IMR-90 (cell line): ENCODE data around the gene PDK1. TPM values are rescaled to one million over a fixed set of nuclear protein-coding genes. Genes with fewer than 3 reads are reported as not detected.

Source experiments
- ATAC-seq: fragments of 200-7000 bp; cut with Tn5 transposase; 2 replicates; pipeline ENCODE4 v1.9.1; 2020; ENCODE audit warnings: low read depth, mild to moderate bottlenecking, moderate library complexity
- BruUV-seq: library from RNA; stranded (reverse); fragments of 400-500 nt; replicated peaks from 2 replicates; lab custom pipeline; 2021; lab: Mats Ljungman, UMichigan
- CTCF ChIA-PET: fragments of 300-600 bp; formaldehyde crosslinking; extraction: SDS; loops from one replicate; lab custom pipeline; 2021; ENCODE audit warnings: antibody characterized with exemption; lab: Yijun Ruan, JAX
- POLR2A ChIA-PET: fragments of 300-600 bp; sonication (Branson Sonifier 250); formaldehyde crosslinking; loops from one replicate; lab custom pipeline; 2022; ENCODE audit warnings: antibody characterized with exemption; ENCODE audit not compliant: unreplicated experiment; lab: Charles Lee
- DNase-seq: peaks from one replicate; pipeline ENCODE4 v3.0.0; 2013
- H2AFZ ChIP-seq: replicated peaks from 2 replicates; pipeline ENCODE3; 2013; ENCODE audit warnings: low read length, mild to moderate bottlenecking; ENCODE audit not compliant: poor library complexity
- H2AK5ac ChIP-seq: 2 replicates; pipeline ENCODE4 v1.6.1; 2013; ENCODE audit warnings: low read depth, low read length, inconsistent platforms
- H2AK9ac ChIP-seq: replicated peaks from 2 replicates; pipeline ENCODE3; 2013; ENCODE audit warnings: mild to moderate bottlenecking, low read depth, low read length, moderate library complexity; ENCODE audit not compliant: poor library complexity
- H2BK120ac ChIP-seq: 2 replicates; pipeline ENCODE4 v1.6.1; 2013; ENCODE audit warnings: low read depth, low read length, inconsistent platforms
- H2BK15ac ChIP-seq: 3 replicates; pipeline ENCODE4 v1.6.1; 2013; ENCODE audit warnings: low read depth, low read length, inconsistent platforms
- H2BK20ac ChIP-seq: 2 replicates; pipeline ENCODE4 v1.6.1; 2013; ENCODE audit warnings: low read depth, mild to moderate bottlenecking, inconsistent platforms, low read length, moderate library complexity
- H2BK5ac ChIP-seq: 2 replicates; pipeline ENCODE4 v1.6.1; 2013; ENCODE audit warnings: mild to moderate bottlenecking, low read depth, low read length, inconsistent platforms; ENCODE audit not compliant: poor library complexity, severe bottlenecking
- H3K14ac ChIP-seq: replicated peaks from 2 replicates; pipeline ENCODE4 v1.6.1; 2013; ENCODE audit warnings: low read depth, low read length, inconsistent platforms
- H3K18ac ChIP-seq: 2 replicates; pipeline ENCODE4 v1.6.1; 2013; ENCODE audit warnings: low read depth, low read length, control low read depth
- H3K23ac ChIP-seq: 2 replicates; pipeline ENCODE4 v1.6.1; 2013; ENCODE audit warnings: low read depth, low read length, inconsistent platforms
- H3K27ac ChIP-seq: 2 replicates; pipeline ENCODE4 v1.5.1; 2013; ENCODE audit warnings: mild to moderate bottlenecking, control low read depth, low read length; ENCODE audit not compliant: insufficient read depth
- H3K27me3 ChIP-seq: 2 replicates; pipeline ENCODE4 v1.6.1; 2013; ENCODE audit warnings: low read length; ENCODE audit not compliant: control insufficient read depth, insufficient read depth
- H3K36me3 ChIP-seq: 2 replicates; pipeline ENCODE4 v1.6.1; 2013; ENCODE audit warnings: low read length, mixed read lengths; ENCODE audit not compliant: control insufficient read depth, insufficient read depth
- H3K4ac ChIP-seq: 2 replicates; pipeline ENCODE4 v1.6.1; 2013; ENCODE audit warnings: low read depth, low read length, inconsistent platforms
- H3K4me1 ChIP-seq: 2 replicates; pipeline ENCODE4 v1.6.1; 2013; ENCODE audit warnings: low read length, mixed read lengths; ENCODE audit not compliant: control insufficient read depth, insufficient read depth
- H3K4me2 ChIP-seq: 2 replicates; pipeline ENCODE4 v1.6.1; 2013; ENCODE audit warnings: low read depth, mild to moderate bottlenecking, control low read depth, low read length, moderate library complexity
- H3K4me3 ChIP-seq: 2 replicates; pipeline ENCODE4 v1.5.1; 2013; ENCODE audit warnings: low read depth, mild to moderate bottlenecking, control low read depth, low read length, moderate library complexity; ENCODE audit not compliant: insufficient read depth
- H3K56ac ChIP-seq: 2 replicates; pipeline ENCODE4 v1.6.1; 2013; ENCODE audit warnings: low read length, inconsistent platforms; ENCODE audit not compliant: insufficient read depth; ENCODE audit errors: extremely low read depth
- H3K79me1 ChIP-seq, 2 experiments: 2 replicates each; pipeline ENCODE4 v1.6.1; 2013; ENCODE audit warnings: low read length in 2 of 2, inconsistent platforms in 1 of 2, low read depth in 1 of 2
- H3K9ac ChIP-seq: 2 replicates; pipeline ENCODE4 v1.6.1; 2013; ENCODE audit warnings: low read depth, low read length, control low read depth
- H3K9me1 ChIP-seq: 2 replicates; pipeline ENCODE4 v1.6.1; 2013; ENCODE audit warnings: low read length, inconsistent platforms; ENCODE audit not compliant: insufficient read depth
- H3K9me3 ChIP-seq: 2 replicates; pipeline ENCODE4 v1.6.1; 2013; ENCODE audit warnings: low read length; ENCODE audit not compliant: control insufficient read depth, insufficient read depth
- H4K20me1 ChIP-seq: 2 replicates; pipeline ENCODE4 v1.6.1; 2013; ENCODE audit warnings: low read length, inconsistent platforms; ENCODE audit not compliant: insufficient read depth
- H4K5ac ChIP-seq: 2 replicates; pipeline ENCODE4 v1.6.1; 2013; ENCODE audit warnings: mild to moderate bottlenecking, low read depth, low read length, control low read depth
- H4K8ac ChIP-seq, 2 experiments: 2 replicates each; pipeline ENCODE4 v1.6.1; 2013; ENCODE audit warnings: low read depth in 2 of 2, low read length in 2 of 2, control low read depth in 1 of 2, inconsistent platforms in 1 of 2
- H4K91ac ChIP-seq: 2 replicates; pipeline ENCODE4 v1.6.1; 2013; ENCODE audit warnings: low read depth, low read length, inconsistent platforms; ENCODE audit not compliant: insufficient read depth
- BHLHE40 ChIP-seq: fragments of 150-350 bp; IDR thresholded peaks from 2 replicates; pipeline ENCODE4 v1.6.1; 2016; ENCODE audit warnings: mild to moderate bottlenecking, low read depth, low read length
- CEBPB ChIP-seq: IDR thresholded peaks from 2 replicates; pipeline ENCODE4 v1.6.1; 2012; ENCODE audit warnings: low read depth, low read length, improper control_type of control experiment
- CHD1 ChIP-seq: IDR thresholded peaks from 2 replicates; pipeline ENCODE4 v1.6.1; 2012; ENCODE audit warnings: low read depth, low read length, improper control_type of control experiment
- FOS ChIP-seq: fragments of 150-350 bp; IDR thresholded peaks from 2 replicates; pipeline ENCODE4 v1.6.1; 2016; ENCODE audit warnings: low read depth, low read length
- MAFK ChIP-seq: IDR thresholded peaks from 2 replicates; pipeline ENCODE4 v1.6.1; 2012; ENCODE audit warnings: low read depth, low read length, improper control_type of control experiment
- MAZ ChIP-seq: IDR thresholded peaks from 2 replicates; pipeline ENCODE4 v1.6.1; 2012; ENCODE audit warnings: low read depth, mild to moderate bottlenecking, low read length, improper control_type of control experiment, moderate library complexity, borderline replicate concordance
- MXI1 ChIP-seq: IDR thresholded peaks from 2 replicates; pipeline ENCODE4 v1.6.1; 2012; ENCODE audit warnings: low read depth, mild to moderate bottlenecking, low read length, moderate library complexity, borderline replicate concordance
- NFE2L2 ChIP-seq: fragments of 150-350 bp; IDR thresholded peaks from 2 replicates; pipeline ENCODE4 v1.6.1; 2016; ENCODE audit warnings: low read depth, mild to moderate bottlenecking, low read length
- POLR2A ChIP-seq: IDR thresholded peaks from 2 replicates; pipeline ENCODE4 v1.6.1; 2012; ENCODE audit warnings: mild to moderate bottlenecking, low read depth, low read length
- RAD21 ChIP-seq: IDR thresholded peaks from 2 replicates; pipeline ENCODE4 v1.6.1; 2012; ENCODE audit warnings: low read length, improper control_type of control experiment
- RCOR1 ChIP-seq: IDR thresholded peaks from 2 replicates; pipeline ENCODE4 v1.6.1; 2012; ENCODE audit warnings: mild to moderate bottlenecking, low read length, improper control_type of control experiment; ENCODE audit not compliant: insufficient replicate concordance
- RFX5 ChIP-seq: IDR thresholded peaks from 2 replicates; pipeline ENCODE4 v1.8.0; 2012; ENCODE audit warnings: low read depth, mild to moderate bottlenecking, low read length, moderate library complexity
- SMC3 ChIP-seq: fragments of 150-350 bp; IDR thresholded peaks from 2 replicates; pipeline ENCODE4 v1.6.1; 2016; ENCODE audit warnings: low read depth, mild to moderate bottlenecking, antibody characterized with exemption, low read length, moderate library complexity
- USF2 ChIP-seq: fragments of 150-350 bp; IDR thresholded peaks from 2 replicates; pipeline ENCODE4 v1.6.1; 2017; ENCODE audit warnings: mild to moderate bottlenecking, antibody characterized with exemption, low read length, low read depth
- WGBS, 2 experiments: methylation state at CpG; one replicate each; pipeline versions ENCODE4 v1.1.5 to v1.1.7; 2013; ENCODE audit warnings: missing lambda C conversion rate in 2 of 2; ENCODE audit not compliant: insufficient read length in 1 of 2; ENCODE audit errors: extremely low coverage in 2 of 2; 5-methylcytosine and 5-hydroxymethylcytosine counted together
- dilution Hi-C: fragments of 300-500 bp; cut with HindIII; formaldehyde crosslinking; loops from one replicate; pipeline ENCODE4 v1.14.3; 2018; ENCODE audit warnings: low sequenced_read_pairs; ENCODE audit not compliant: unreplicated experiment
- in situ Hi-C: fragments of 300-500 bp; cut with MboI; formaldehyde crosslinking; loops from 3 replicates; pipeline ENCODE4 v1.14.3; 2019; ENCODE audit warnings: low sequenced_read_pairs, inconsistent platforms, mixed read lengths
- intact Hi-C: fragments of 100-400 bp; cut with micrococcal nuclease; formaldehyde crosslinking; loops from 2 replicates; pipeline ENCODE4 v1.10.0; 2022
- polyA plus RNA-seq, 3 experiments: library from polyadenylated mRNA; depleted of rRNA; stranded (reverse); fragments of >200 nt; gene quantifications; 2 replicates each; pipeline ENCODE4 v1.2.3, GENCODE V29; 2012; ENCODE audit warnings: low replicate concordance in 1 of 3
- total RNA-seq: library from RNA; depleted of rRNA; stranded (reverse); fragments of >200 nt; gene quantifications from 2 replicates; pipeline ENCODE4 v1.2.3, GENCODE V29; 2012
- TF ChIP-seq, protein P1 (sequence below): conservative IDR thresholded peaks from 2 replicates; pipeline ENCODE4 v1.5.1; 2012; ENCODE audit warnings: mild to moderate bottlenecking, low read depth, low read length, improper control_type of control experiment
- TF ChIP-seq, protein P2 (sequence below): fragments of 150-350 bp; IDR thresholded peaks from 2 replicates; pipeline ENCODE4 v1.6.1; 2016; ENCODE audit warnings: low read depth, mild to moderate bottlenecking, low read length, moderate library complexity, borderline replicate concordance

Gene PDK1
- total and polyA plus RNA-seq, 2 of the 4 experiments (the other 2 are of a cell fraction), result 38.1 to 85.9 TPM

DNA sequence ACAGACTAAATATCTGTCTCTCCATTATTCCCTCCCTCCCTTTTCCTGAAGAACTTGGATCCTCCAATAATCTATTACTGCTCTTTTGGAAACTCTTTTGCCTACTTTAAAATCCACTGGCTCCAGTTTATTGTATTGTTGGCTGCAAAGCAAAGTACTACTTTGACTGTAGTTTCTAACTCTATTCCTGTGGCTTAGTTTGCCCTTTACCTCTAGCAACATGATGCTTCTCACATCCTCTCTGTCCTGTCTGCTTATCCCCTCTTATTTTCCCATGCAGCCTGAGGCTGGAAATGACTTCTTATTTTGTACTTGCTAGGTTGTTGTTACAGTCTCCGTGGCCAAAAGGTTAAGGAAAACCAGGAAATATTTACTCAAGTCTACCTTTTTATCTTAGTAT is 26.8 kb downstream of the PDK1 start:
- H3K36me3 ChIP-seq, result peaks cover 33% of the 10 kb centered on the region
- H3K9me1 ChIP-seq, result no peaks in the 10 kb centered on the region
- no peak overlapping the region for H3K9ac ChIP-seq
- H4K20me1 ChIP-seq, result peaks cover 3% of the 10 kb centered on the region; the same call in 1 of the 2 replicates
- no peak overlapping the region for H3K23ac ChIP-seq
- no peak overlapping the region for H2BK20ac ChIP-seq
- no peak overlapping the region for H2AFZ ChIP-seq
- no peak overlapping the region for H3K4me3 ChIP-seq
- H3K56ac ChIP-seq, result no peak overlapping the region
- in situ Hi-C loops (no loop called here), dilution Hi-C loops (no loop called here), intact Hi-C loops (no loop called here)
- POLR2A ChIA-PET, result no interaction called here
- no peak overlapping the region for H3K14ac ChIP-seq
- H3K9me3 ChIP-seq, result peaks cover 6% of the 10 kb centered on the region
- no peak overlapping the region for H4K5ac ChIP-seq
- H4K91ac ChIP-seq, result no peak overlapping the region
- peaks cover 31 to 38% of the 10 kb centered on the region in 2 experiments for H3K79me1 ChIP-seq
- ATAC-seq (no peak), DNase-seq (no peak)
- no peak overlapping the region for H3K4ac ChIP-seq
- no peak overlapping the region for H2BK120ac ChIP-seq
- no peaks in the 10 kb centered on the region for H3K27me3 ChIP-seq
- BruUV-seq, result no TSS peak
- H2BK15ac ChIP-seq, result no peak overlapping the region
- no peak overlapping the region for H3K27ac ChIP-seq
- CTCF ChIA-PET, result no interaction called here
- no peak overlapping the region for H2AK5ac ChIP-seq
- H2BK5ac ChIP-seq, result no peak overlapping the region
- H4K8ac ChIP-seq, result no peak overlapping the region
- no CpG with 5 or more reads among the region's 1 CpG for WGBS, 2 experiments
- H2AK9ac ChIP-seq, result no peak overlapping the region
- H3K18ac ChIP-seq, result no peak overlapping the region
- TF ChIP-seq USF2 (no peak), BHLHE40 (no peak), MAFK (no peak), POLR2A (no peak), FOS (no peak), CEBPB (no peak), MAZ (no peak), MXI1 (no peak), SMC3 (no peak), RCOR1 (no peak), CHD1 (no peak), NFE2L2 (no peak), RAD21 (no peak), RFX5 (no peak)
- TF ChIP-seq, protein P1, sequence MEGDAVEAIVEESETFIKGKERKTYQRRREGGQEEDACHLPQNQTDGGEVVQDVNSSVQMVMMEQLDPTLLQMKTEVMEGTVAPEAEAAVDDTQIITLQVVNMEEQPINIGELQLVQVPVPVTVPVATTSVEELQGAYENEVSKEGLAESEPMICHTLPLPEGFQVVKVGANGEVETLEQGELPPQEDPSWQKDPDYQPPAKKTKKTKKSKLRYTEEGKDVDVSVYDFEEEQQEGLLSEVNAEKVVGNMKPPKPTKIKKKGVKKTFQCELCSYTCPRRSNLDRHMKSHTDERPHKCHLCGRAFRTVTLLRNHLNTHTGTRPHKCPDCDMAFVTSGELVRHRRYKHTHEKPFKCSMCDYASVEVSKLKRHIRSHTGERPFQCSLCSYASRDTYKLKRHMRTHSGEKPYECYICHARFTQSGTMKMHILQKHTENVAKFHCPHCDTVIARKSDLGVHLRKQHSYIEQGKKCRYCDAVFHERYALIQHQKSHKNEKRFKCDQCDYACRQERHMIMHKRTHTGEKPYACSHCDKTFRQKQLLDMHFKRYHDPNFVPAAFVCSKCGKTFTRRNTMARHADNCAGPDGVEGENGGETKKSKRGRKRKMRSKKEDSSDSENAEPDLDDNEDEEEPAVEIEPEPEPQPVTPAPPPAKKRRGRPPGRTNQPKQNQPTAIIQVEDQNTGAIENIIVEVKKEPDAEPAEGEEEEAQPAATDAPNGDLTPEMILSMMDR, result no peak
- TF ChIP-seq, protein P2, sequence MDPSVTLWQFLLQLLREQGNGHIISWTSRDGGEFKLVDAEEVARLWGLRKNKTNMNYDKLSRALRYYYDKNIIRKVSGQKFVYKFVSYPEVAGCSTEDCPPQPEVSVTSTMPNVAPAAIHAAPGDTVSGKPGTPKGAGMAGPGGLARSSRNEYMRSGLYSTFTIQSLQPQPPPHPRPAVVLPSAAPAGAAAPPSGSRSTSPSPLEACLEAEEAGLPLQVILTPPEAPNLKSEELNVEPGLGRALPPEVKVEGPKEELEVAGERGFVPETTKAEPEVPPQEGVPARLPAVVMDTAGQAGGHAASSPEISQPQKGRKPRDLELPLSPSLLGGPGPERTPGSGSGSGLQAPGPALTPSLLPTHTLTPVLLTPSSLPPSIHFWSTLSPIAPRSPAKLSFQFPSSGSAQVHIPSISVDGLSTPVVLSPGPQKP, result no peak
- no peaks in the 10 kb centered on the region; the same call in 1 of the 2 replicates for H3K4me1 ChIP-seq
- no peak overlapping the region for H3K4me2 ChIP-seq
